Germinal center (tissue), 1 donor: Measurements from ENCODE around the gene USP34.
"Not testable (repeated sequence)": the region's sequence is repeated elsewhere in the genome, so short reads cannot be mapped to it uniquely, and the experiment has no call there.

ENCODE experiments used
- DNase-seq: peaks from one replicate; pipeline ENCODE4 v3.0.0; 2012; ENCODE audit warnings: mixed read lengths, low spot score

USP34 gene

DNA sequence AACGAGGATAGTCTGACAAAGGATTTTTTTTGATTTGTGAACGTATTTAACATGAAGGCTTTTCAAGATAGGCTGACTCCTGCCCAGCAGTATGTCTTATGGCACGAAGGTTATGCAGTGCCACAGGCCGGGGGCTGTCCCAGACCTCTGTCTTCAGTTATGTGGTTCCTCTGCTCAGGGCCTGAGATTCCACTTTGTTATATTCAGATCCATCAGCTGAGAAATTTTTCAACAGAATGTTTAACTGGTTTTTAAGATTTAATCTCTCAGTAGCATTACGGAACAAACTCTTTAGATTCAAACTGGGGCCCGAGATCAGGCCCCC, 288.9 kb downstream of the USP34 start:
- DNase-seq: no peak

- no peak for DNase-seq
These were observed 289.4 kb downstream of the USP34 start for GRCh38 chr2:61181382-61182058.

GRCh38 chr2:61180686-61181085, 290.2 kb downstream of the USP34 start:
- DNase-seq: no peak

DNA sequence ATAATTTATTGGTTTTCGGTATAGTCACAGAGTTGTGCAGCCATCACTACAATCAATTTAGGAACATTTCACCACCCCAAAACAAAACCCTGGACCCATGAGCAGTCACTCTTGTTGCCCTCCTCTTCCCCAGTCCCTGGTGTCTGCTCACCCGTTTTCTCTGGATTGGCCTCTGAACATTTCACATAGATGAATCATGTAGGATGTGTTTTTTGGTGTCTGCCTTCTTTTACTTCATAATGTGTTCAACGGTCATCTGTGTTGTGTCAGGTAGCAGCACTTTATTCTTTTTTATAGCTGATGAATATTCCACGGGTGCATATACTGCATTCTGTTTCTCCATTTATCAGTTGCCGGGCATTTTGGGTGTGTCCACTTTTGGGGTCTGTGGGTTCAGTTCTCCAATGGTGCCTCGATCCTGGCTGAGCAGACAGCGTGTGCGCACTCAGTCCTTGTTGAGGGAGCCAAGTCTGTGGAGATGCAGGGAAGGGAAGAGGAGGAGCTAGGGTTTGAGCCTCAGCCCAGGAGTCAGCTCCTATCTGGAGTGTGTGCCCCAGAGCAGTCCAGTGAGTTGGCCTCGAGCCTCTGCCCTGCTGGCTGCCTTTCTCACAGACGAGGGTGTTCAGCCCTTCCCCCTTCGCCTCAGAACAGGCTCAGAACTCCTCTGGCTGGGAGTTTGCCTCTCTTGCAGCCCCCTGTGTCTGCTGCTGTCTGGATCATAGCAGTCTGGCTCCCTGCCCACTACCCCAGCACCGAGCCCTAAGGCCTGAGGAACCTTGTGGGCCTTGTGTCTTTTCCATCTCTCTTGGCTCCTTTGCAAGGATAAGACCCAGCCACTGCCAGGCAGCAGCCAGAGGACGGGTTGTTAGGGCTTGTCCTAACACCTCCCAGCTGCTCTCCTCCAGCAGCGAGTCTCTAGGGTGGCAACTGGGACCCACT, 290.9 kb downstream of the USP34 start:
- DNase-seq: no peak

GRCh38 chr2:61178603-61179545, 292.0 kb downstream of the USP34 start:
- DNase-seq: no peak

DNA sequence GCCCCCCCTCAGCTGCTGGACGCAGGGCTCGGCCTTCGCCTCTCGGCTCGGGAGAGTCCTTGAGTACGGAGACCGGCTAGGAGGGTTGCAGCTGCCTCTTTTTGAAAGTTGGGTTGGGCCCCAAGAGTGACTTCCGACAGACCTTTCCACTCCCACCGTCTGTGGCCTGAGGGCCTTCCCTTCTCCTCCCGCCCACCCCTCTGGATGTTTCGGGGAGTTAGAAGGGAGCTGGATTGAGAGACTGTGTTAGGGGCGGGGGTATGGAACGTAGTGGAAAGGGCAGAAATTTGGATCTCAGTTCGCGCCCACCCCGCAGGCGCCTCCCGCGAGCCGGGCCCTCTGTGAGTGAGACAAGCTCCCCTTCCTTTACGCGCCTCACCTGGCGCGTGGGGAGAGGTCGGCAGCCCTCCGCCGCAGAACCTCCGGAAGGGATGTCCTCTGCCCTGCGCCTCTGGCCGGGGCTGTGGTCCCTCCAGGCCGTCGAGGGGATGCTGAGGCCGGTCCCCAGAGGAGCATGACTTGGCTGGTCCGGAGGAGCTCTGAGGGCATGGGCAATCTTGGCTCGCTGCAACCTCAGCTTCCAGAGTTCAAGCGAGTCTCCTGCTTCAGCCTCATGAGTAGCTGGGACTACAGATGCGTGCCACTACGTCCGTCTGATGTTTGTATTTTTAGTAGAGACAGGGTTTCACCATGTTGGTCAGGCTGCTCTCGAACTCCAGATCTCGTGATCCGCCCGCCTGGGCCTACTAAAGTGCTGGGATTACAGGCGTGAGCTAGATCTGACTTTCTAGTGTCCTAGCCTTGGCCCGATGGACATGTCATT, 292.9 kb downstream of the USP34 start:
- peak; percentile 37 for DNase-seq

- peak; percentile 99 for DNase-seq
These were observed 293.8 kb downstream of the USP34 start for GRCh38 chr2:61176755-61177726.

DNA sequence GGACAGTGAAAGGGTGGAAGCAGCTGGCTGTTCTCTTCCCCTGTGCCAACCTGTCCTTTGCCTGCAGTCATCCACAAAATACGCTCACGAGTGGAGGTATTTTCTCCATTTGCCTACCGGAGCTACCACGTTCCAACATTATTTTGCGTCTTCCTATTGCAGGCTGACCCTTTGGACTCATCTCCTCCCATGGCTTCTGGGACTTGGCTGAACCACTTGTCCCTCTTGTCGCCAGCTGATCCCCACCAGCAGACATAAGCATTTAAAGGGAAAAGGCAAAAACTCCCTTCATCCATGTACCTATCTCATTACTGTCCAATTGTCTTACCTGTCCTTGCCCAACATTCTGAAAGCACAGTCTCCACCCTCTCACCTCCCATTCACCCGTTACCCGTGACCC, 295.9 kb downstream of the USP34 start:
- no peak for DNase-seq

DNA sequence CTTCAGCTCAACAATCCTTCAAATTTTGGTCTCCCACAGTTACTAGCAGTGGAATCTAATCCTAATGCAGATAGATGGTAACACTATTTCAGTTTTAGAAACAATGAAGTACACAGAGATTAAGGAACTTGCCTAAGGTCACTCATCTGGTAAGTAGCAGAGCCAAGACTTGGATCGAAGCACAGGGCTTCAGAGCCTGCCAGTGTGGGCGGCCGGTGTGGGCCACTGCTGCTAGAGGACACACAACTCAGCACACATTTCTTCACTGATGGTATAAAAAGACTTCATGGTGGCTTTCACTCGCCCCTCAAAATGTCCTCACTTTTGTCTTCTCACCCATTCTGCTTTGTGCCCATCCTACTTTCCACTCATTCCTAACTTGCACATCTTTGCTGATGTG, 297.8 kb downstream of the USP34 start:
- no peak for DNase-seq

- no peak for DNase-seq
These were observed 298.2 kb downstream of the USP34 start for GRCh38 chr2:61172671-61173070.

- DNase-seq: no peak
These were observed 303.3 kb downstream of the USP34 start for GRCh38 chr2:61167579-61167978.

- no peak for DNase-seq
These were observed 304.9 kb downstream of the USP34 start for GRCh38 chr2:61165946-61166345.

- not testable (repeated sequence) for DNase-seq
These were observed 305.8 kb downstream of the USP34 start for GRCh38 chr2:61165082-61165481.

DNA sequence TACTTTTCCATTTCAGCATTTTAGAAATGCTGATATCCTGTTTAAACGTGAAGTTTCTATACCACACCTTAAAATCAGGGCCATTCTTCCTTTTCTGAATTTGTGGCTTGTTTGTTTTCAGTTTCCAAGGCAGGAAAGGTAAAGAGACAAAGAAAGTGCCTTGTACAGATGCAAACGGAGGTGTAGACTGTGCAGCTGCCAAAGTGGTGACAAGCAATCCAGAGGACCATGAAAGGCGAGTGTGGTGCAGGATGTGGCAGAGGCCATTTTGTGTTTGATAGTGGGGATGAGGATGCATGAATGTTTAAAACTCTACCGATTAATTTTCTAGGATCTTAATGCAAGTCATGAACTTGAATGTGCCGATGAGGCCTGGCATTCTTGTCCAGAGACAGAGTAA, 308.2 kb downstream of the USP34 start:
- no peak for DNase-seq

DNA sequence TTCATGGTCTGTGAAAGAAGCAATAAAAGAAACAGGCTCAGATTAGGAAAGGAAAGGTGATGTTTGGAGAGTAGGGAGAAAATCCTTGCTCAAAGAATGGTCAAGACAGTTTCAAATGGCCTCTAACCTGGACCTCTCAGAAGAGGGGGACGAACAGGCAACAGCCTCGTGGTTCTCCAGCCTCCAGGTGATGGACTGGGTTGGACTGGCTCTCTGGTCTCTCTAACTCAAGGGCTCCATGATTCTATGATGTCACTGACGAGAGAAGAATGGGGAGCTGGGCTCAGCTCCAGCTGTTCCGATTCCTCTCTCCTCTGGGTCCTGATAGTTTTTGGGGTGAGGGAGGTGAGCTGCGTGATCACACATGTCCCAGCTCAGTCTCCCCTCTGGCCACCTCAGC, 309.0 kb downstream of the USP34 start, which contains the start of gene C2orf74:
C2orf74 (plus strand) TSS at position 301 of the 400 bp plus-strand sequence. CDS start 327 bp downstream, outside the sequence.
- DNase-seq: no peak

DNA sequence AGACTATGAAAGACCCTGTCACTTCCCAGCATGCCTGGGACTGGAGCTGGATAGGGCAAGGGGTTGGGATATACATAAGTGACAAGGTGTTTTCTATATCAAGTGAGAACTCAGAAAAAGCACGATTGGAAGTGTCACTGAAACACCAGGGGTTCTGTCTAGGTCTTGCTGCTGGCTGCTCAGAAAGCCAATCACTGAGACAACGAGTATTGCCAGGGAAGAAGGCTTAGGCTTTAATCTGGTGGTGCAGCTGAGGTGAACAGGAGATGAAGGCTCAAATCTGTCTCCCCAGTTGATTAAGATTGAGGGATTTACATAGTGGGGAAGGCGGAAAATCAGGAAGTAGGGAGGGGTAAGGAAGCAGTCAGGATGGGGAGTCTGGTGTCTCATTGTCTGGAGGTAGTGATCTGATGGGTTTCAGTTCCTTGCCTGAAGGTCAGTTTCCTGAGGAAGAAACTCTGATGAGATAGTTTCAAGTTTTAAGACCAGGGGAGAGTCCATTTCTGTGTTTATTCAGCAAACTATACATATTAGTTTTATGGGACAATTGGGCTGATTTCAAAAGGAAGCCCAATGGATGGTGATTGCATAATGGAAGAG, 312.4 kb downstream of the USP34 start:
- DNase-seq: no peak

GRCh38 chr2:61157371-61158003, 313.4 kb downstream of the USP34 start:
- no peak for DNase-seq

DNA sequence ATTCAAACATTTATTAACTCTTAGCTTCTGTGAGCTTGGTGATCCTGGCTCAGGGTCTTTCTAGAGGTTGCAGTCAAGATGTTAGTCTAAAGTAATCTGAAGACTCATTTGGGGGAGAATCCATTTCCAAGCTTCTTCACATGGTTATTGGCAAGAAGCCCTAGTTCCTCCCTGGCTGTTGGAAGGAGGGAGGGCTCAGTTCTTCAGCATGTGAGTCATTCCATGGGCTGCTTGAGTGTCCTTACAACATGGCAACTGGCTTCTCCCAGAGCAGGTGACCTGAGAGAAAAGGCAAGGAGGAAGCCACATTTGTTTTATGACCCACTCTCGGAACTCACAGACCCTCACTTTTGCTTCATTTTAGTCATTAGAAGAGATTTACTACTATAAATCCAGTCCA, 319.5 kb downstream of the USP34 start:
- no peak for DNase-seq

- no peak for DNase-seq
These were observed 321.8 kb downstream of the USP34 start for GRCh38 chr2:61149074-61149473.
